Transverse colon (tissue), 4 donors: Measurements from ENCODE around the gene PACRG.

Experiments used
- CTCF ChIP-seq, 5 experiments: fragments of 200-600 bp in 3 of 5; fragments of 450-650 bp in 2 of 5; sonication (generic) in 3 of 5; IDR thresholded peaks; 1 replicate in 2 of 5; 2 replicates in 3 of 5; pipeline ENCODE4 v1.5.1; 2016 to 2017; ENCODE audit warnings: antibody characterized with exemption in 5 of 5, inconsistent platforms in 3 of 5, mild to moderate bottlenecking in 2 of 5, moderate library complexity in 1 of 5
- EP300 ChIP-seq: sonication (generic); formaldehyde crosslinking; IDR thresholded peaks from one replicate; pipeline ENCODE4 v1.6.1; 2017; ENCODE audit warnings: antibody characterized with exemption, low read depth
- POLR2AphosphoS5 ChIP-seq, 3 donors: sonication (generic); formaldehyde crosslinking; IDR thresholded peaks; one replicate each; pipeline ENCODE4 v1.6.1; 2016; ENCODE audit warnings: antibody characterized with exemption in 3 of 3

GRCh38 chr6:162856885-162857284, 129.1 kb downstream of the PACRG start:
- peak in 4 of 5 experiments; percentile 36 to 47 (median 43) for TF ChIP-seq CTCF (IDR thresholded peaks at IDR 0.05)
- TF ChIP-seq EP300 = no peak
- TF ChIP-seq POLR2AphosphoS5 (IDR thresholded peaks at IDR 0.05) = no peak
